Natural killer cell (primary cell): ENCODE measurements around the gene OSM. TPM values are rescaled to one million over a fixed set of nuclear protein-coding genes. Genes with fewer than 3 reads are reported as not detected.
A peak's percentile ranks its signal among the peaks of the same experiment; 100 is the strongest.

ENCODE experiments used
- ATAC-seq, 3 donors: fragments of 150-1000 bp in 2 of 3; fragments of 200-7000 bp in 1 of 3; cut with Tn5 transposase; 1 replicate in 1 of 3; 2 replicates in 2 of 3; pipeline ENCODE4 v1.10.0; 2021; ENCODE audit warnings: mild to moderate bottlenecking in 2 of 3, moderate library complexity in 2 of 3
- DNase-seq, 2 donors: peaks; one replicate each; pipeline versions ENCODE4 v3.0.0 to v3.0.0-alpha.2; 2013 to 2021; ENCODE audit warnings: mixed read lengths in 1 of 2
- H3K27ac ChIP-seq: one replicate; pipeline ENCODE4 v1.5.1; 2013; ENCODE audit warnings: mild to moderate bottlenecking, low read length
- H3K27me3 ChIP-seq: one replicate; pipeline ENCODE4 v1.6.1; 2013; ENCODE audit warnings: low read length; ENCODE audit not compliant: control insufficient read depth, insufficient read depth
- H3K36me3 ChIP-seq: one replicate; pipeline ENCODE4 v1.6.1; 2013; ENCODE audit warnings: low read length; ENCODE audit not compliant: control insufficient read depth, insufficient read depth
- H3K4me1 ChIP-seq: one replicate; pipeline ENCODE4 v1.6.1; 2013; ENCODE audit warnings: low read length; ENCODE audit not compliant: control insufficient read depth, insufficient read depth
- H3K4me3 ChIP-seq: one replicate; pipeline ENCODE4 v1.5.1; 2013; ENCODE audit warnings: low read length
- H3K9me3 ChIP-seq: one replicate; pipeline ENCODE4 v1.6.1; 2013; ENCODE audit warnings: low read length; ENCODE audit not compliant: control insufficient read depth, insufficient read depth
- H3K27ac Mint-ChIP-seq, 2 donors: one replicate each; pipeline ENCODE4 v1.8.0; 2022; ENCODE audit warnings: mild to moderate bottlenecking in 2 of 2, mixed read lengths in 2 of 2, moderate library complexity in 1 of 2
- H3K27me3 Mint-ChIP-seq, 2 donors: one replicate each; pipeline ENCODE4 v1.8.0; 2022; ENCODE audit warnings: low read depth in 2 of 2, mixed read lengths in 2 of 2
- H3K36me3 Mint-ChIP-seq: one replicate; pipeline ENCODE4 v1.8.0; 2022; ENCODE audit warnings: mixed read lengths
- H3K4me1 Mint-ChIP-seq, 2 donors: one replicate each; pipeline ENCODE4 v1.8.0; 2022; ENCODE audit warnings: mixed read lengths in 2 of 2
- H3K4me3 Mint-ChIP-seq: one replicate; pipeline ENCODE4 v1.8.0; 2022; ENCODE audit warnings: mild to moderate bottlenecking, moderate library complexity, mixed read lengths
- H3K9me3 Mint-ChIP-seq, 2 donors: one replicate each; pipeline ENCODE4 v1.8.0; 2022; ENCODE audit warnings: mixed read lengths in 2 of 2
- WGBS: methylation state at CpG from one replicate; pipeline ENCODE4 v1.1.7; 2013; ENCODE audit warnings: missing lambda C conversion rate; ENCODE audit not compliant: insufficient coverage; 5-methylcytosine and 5-hydroxymethylcytosine counted together
- intact Hi-C: fragments of 100-400 bp; cut with micrococcal nuclease; formaldehyde crosslinking; loops from one replicate; pipeline ENCODE4 v1.14.2; 2022
- total RNA-seq, 4 donors: library from RNA; stranded (reverse); fragments of 120-200 nt in 1 of 4; gene quantifications; one replicate each; pipeline versions ENCODE4 v1.2.3 to v1.2.4, GENCODE V29; 2013 to 2022
- TF ChIP-seq, protein P1 (sequence below): fragments of 200-600 bp; IDR thresholded peaks from one replicate; pipeline ENCODE4 v1.8.0; 2022; ENCODE audit warnings: antibody characterized with exemption

Gene OSM
- total RNA-seq, 3 donors from 2014 or later (not counting 1 experiment from before 2014, with no cell fraction given), result 17.4 to 142 (median 18.1) TPM

DNA sequence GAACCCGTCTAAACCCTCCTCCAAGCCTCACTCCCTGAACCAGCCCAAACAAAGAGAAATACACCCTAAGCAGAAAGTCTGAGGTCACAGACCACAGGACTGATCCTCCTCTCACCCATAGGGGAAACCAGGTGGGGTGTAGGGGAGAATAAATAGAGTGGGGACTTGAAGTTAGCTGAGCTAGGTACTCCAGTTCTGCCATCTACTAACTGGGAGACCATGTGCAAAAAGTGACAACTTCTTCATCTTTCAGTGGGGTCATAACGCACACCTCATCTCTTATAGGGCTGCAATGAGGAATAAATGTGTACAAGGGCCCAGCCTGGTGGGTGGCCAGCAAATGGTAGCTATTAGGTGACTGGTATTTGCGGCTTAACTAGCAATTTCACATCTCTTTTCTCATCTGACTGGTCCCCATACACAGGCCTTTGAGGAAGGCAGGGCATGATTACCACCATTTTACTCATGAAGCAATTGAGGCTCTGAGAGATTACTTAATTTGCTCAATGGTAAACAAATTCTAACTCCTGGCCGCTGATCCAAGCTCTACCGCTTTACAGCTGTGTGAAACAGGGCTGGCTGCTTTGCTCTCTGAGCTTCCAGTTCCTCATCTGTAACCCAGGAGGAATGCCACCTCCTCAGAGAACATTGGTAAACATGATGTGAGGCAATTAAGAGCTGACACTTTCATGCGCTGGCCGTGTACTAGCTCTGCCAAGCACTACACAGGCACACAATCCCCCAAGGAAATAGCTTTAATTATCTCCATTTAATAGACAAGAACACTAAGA, 43.5 kb upstream of the OSM start:
- Mint-ChIP-seq H3K4me1 (peaks cover 89 to 98% of the 10 kb centered on the region in 2 donors), H3K9me3 (no peaks in the 10 kb centered on the region)
- H3K27ac ChIP-seq, result peak overlapping the region; percentile 30

DNA sequence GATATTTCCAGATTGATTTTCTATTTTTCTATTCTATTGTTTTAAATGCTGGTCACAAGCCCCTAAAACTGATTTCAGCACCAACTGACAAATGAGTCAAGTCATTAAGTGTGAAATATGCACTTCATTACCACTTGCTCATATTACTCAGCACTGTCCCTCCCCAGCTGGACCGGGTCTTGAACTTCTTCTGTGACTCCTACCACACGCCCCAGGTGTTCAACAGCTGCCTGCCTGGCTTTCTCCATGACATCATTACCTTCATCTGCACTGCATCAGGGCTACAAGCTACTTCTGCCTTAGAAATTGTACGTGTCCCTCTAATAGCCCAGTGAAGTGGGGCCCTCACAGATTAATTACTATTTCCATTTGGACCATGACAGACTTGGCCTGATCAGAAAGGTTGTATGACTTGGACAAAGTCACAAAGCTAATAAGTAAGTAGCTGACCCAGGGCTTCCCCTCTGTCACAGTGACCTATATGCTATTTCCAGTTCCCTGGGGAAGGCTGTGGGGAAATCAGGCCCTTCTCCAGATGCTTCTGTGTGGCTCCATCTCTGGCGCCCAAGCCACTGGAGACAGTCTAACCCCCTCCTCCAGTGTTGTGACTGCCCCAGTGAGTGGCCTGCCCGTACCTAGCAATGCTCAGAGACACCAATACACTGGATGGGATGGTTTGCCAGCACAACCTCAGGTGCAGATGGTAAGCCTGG, 42.0 kb upstream of the OSM start:
- DNase-seq, result peak in 1 of 2 donors; percentile 44
- Mint-ChIP-seq H3K27ac (peak overlapping the region; percentile 87 to 95), H3K36me3 (no peaks in the 10 kb centered on the region), H3K9me3 (no peaks in the 10 kb centered on the region), H3K4me3 (peak overlapping the region; percentile 65), H3K4me1 (peaks cover 87 to 98% of the 10 kb centered on the region in 2 donors), H3K27me3 (no peaks in the 10 kb centered on the region)
- Histone ChIP-seq H3K4me1 (peaks cover 96% of the 10 kb centered on the region), H3K9me3 (no peaks in the 10 kb centered on the region), H3K36me3 (no peaks in the 10 kb centered on the region), H3K4me3 (no peak overlapping the region), H3K27ac (peak overlapping the region; percentile 71), H3K27me3 (no peaks in the 10 kb centered on the region)
- intact Hi-C loops, result loop anchor here (5.0 kb wide), 1 partner anchor 44 kb away; no protein-coding TSS in a partner anchor
- no peak for ATAC-seq
- TF ChIP-seq, protein P1, sequence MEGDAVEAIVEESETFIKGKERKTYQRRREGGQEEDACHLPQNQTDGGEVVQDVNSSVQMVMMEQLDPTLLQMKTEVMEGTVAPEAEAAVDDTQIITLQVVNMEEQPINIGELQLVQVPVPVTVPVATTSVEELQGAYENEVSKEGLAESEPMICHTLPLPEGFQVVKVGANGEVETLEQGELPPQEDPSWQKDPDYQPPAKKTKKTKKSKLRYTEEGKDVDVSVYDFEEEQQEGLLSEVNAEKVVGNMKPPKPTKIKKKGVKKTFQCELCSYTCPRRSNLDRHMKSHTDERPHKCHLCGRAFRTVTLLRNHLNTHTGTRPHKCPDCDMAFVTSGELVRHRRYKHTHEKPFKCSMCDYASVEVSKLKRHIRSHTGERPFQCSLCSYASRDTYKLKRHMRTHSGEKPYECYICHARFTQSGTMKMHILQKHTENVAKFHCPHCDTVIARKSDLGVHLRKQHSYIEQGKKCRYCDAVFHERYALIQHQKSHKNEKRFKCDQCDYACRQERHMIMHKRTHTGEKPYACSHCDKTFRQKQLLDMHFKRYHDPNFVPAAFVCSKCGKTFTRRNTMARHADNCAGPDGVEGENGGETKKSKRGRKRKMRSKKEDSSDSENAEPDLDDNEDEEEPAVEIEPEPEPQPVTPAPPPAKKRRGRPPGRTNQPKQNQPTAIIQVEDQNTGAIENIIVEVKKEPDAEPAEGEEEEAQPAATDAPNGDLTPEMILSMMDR, result no peak
- 65% methylated on average over 5 of the region's 5 CpGs for WGBS

More for the DNA sequence above, 43.5 kb upstream of the OSM start:
- ATAC-seq, result peak in 1 of 3 donors; percentile 20
- H3K27me3 Mint-ChIP-seq, result no peaks in the 10 kb centered on the region
- no peaks in the 10 kb centered on the region for H3K27me3 ChIP-seq
- no peaks in the 10 kb centered on the region for H3K9me3 ChIP-seq
- H3K27ac Mint-ChIP-seq, result peak overlapping the region; percentile 87 to 95
- WGBS, result 59% methylated on average over 6 of the region's 7 CpGs
- no peak overlapping the region for H3K4me3 ChIP-seq
- TF ChIP-seq, protein P1, result no peak
- H3K4me1 ChIP-seq, result peaks cover 96% of the 10 kb centered on the region
- H3K36me3 Mint-ChIP-seq, result no peaks in the 10 kb centered on the region
- intact Hi-C loops, result loop anchor here (5.0 kb wide), 1 partner anchor 42 kb away; no protein-coding TSS in a partner anchor
- H3K36me3 ChIP-seq, result no peaks in the 10 kb centered on the region
- DNase-seq, result peak in 1 of 2 donors; percentile 69
- H3K4me3 Mint-ChIP-seq, result peak overlapping the region; percentile 43

DNA sequence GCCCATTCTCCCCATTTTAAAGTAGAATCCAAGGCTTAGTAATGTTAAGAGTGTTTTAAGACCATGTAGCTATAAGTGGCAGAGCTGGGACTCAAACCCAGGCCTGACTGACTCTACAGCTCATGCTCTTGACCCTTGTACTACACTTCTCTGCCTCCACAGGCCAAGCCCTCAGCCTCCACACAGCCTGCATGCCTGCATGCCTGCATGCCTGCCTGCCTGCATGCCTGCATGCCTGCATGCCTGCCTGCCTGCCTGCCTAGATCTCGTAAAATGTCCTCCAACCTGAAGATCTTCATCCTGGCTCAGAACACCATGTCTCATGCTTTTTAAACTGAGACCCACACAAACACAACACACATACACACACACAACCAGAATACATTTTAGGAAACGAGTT, 41.4 kb upstream of the OSM start:
- H3K4me1 ChIP-seq, result peaks cover 96% of the 10 kb centered on the region
- DNase-seq (no peak), ATAC-seq (no peak)
- Mint-ChIP-seq H3K4me1 (peaks cover 92 to 99% of the 10 kb centered on the region in 2 donors), H3K27me3 (no peaks in the 10 kb centered on the region), H3K36me3 (no peaks in the 10 kb centered on the region), H3K9me3 (no peaks in the 10 kb centered on the region), H3K27ac (peak overlapping the region; percentile 87 to 95), H3K4me3 (peak overlapping the region; percentile 65)
- H3K4me3 ChIP-seq, result no peak overlapping the region
- no peaks in the 10 kb centered on the region for H3K9me3 ChIP-seq
- TF ChIP-seq, protein P1, result no peak
- peak overlapping the region; percentile 71 for H3K27ac ChIP-seq
- intact Hi-C loops, result loop anchor here (5.0 kb wide), 1 partner anchor 44 kb away; no protein-coding TSS in a partner anchor
- no peaks in the 10 kb centered on the region for H3K27me3 ChIP-seq
- H3K36me3 ChIP-seq, result peaks cover 2% of the 10 kb centered on the region
- WGBS, result 86% methylated on average over 2 of the region's 2 CpGs
